ENCODE data around the gene RFTN1. TPM values are rescaled to one million over a fixed set of nuclear protein-coding genes. Genes with fewer than 3 reads are reported as not detected.

Gene RFTN1
- total and polyA plus RNA-seq, 9 of the 15 experiments (the other 6 are each of a cell fraction or from before 2014, with no cell fraction given), result 0.08 to 0.51 (median 0.11) TPM; not detected in 6

GRCh38 chr3:16550676-16551341, 37.3 kb upstream of the RFTN1 start (continued):
- TF ChIP-seq ELK3 (CRISPR knock-in tag; IDR thresholded peaks at IDR 0.05), result no peak
- no peak for TF ChIP-seq PHB2 (IDR thresholded peaks at IDR 0.05; ENCODE audit: low read depth)
- TF ChIP-seq YY1 (IDR thresholded peaks at IDR 0.05; ENCODE audit: borderline replicate concordance in 1 of 3, control insufficient read depth in 1 of 3, extremely low read depth in 1 of 3, insufficient read depth in 3 of 3, insufficient read length in 1 of 3, insufficient replicate concordance in 2 of 3, low read depth in 1 of 3, low read length in 2 of 3), result peak in 2 of 3 experiments; percentile 18 to 37
- TF ChIP-seq, protein P1, sequence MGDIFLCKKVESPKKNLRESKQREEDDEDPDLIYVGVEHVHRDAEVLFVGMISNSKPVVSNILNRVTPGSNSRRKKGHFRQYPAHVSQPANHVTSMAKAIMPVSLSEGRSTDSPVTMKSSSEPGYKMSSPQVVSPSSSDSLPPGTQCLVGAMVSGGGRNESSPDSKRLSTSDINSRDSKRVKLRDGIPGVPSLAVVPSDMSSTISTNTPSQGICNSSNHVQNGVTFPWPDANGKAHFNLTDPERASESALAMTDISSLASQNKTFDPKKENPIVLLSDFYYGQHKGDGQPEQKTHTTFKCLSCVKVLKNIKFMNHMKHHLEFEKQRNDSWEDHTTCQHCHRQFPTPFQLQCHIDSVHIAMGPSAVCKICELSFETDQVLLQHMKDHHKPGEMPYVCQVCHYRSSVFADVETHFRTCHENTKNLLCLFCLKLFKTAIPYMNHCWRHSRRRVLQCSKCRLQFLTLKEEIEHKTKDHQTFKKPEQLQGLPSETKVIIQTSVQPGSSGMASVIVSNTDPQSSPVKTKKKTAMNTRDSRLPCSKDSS (IDR thresholded peaks at IDR 0.05; ENCODE audit: low read depth, partially characterized antibody), result no peak
- TF ChIP-seq, protein P2, sequence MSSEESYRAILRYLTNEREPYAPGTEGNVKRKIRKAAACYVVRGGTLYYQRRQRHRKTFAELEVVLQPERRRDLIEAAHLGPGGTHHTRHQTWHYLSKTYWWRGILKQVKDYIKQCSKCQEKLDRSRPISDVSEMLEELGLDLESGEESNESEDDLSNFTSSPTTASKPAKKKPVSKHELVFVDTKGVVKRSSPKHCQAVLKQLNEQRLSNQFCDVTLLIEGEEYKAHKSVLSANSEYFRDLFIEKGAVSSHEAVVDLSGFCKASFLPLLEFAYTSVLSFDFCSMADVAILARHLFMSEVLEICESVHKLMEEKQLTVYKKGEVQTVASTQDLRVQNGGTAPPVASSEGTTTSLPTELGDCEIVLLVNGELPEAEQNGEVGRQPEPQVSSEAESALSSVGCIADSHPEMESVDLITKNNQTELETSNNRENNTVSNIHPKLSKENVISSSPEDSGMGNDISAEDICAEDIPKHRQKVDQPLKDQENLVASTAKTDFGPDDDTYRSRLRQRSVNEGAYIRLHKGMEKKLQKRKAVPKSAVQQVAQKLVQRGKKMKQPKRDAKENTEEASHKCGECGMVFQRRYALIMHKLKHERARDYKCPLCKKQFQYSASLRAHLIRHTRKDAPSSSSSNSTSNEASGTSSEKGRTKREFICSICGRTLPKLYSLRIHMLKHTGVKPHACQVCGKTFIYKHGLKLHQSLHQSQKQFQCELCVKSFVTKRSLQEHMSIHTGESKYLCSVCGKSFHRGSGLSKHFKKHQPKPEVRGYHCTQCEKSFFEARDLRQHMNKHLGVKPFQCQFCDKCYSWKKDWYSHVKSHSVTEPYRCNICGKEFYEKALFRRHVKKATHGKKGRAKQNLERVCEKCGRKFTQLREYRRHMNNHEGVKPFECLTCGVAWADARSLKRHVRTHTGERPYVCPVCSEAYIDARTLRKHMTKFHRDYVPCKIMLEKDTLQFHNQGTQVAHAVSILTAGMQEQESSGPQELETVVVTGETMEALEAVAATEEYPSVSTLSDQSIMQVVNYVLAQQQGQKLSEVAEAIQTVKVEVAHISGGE (CRISPR knock-in tag; IDR thresholded peaks at IDR 0.05), result no peak
- no peak for TF ChIP-seq ESRRB (CRISPR knock-in tag; IDR thresholded peaks at IDR 0.05; ENCODE audit: borderline replicate concordance)
- TF ChIP-seq YBX1 (IDR thresholded peaks at IDR 0.05), result no peak
- no peak for TF ChIP-seq SAFB2 (IDR thresholded peaks at IDR 0.05; ENCODE audit: borderline replicate concordance, low read depth, low read length, severe bottlenecking)
- no peak for TF ChIP-seq PATZ1 (CRISPR knock-in tag; IDR thresholded peaks at IDR 0.05; ENCODE audit: borderline replicate concordance)
- TF ChIP-seq TBP (optimal IDR thresholded peaks at IDR 0.05; ENCODE audit: low read depth, low read length), result no peak
- no peak for TF ChIP-seq STAT5B (CRISPR knock-in tag; IDR thresholded peaks at IDR 0.05)
- peak; percentile 46; the same call in 1 of the 2 replicates for TF ChIP-seq JUN (IDR thresholded peaks at IDR 0.05; ENCODE audit: borderline replicate concordance, low read depth, low read length)
- no peak for TF ChIP-seq JUN (CRISPR knock-in tag; IDR thresholded peaks at IDR 0.05; ENCODE audit: borderline replicate concordance)
- TF ChIP-seq ZNF316 (IDR thresholded peaks at IDR 0.05), result no peak
- TF ChIP-seq FOXK2 (conservative IDR thresholded peaks at IDR 0.05 in 1 of 2, IDR thresholded peaks at IDR 0.05 in 1 of 2; ENCODE audit: low read depth in 2 of 2), result no peak; a peak in 1 of 4 replicates
- TF ChIP-seq SRSF7 (optimal IDR thresholded peaks at IDR 0.05; ENCODE audit: low read depth, low read length), result no peak
- TF ChIP-seq XRCC5 (IDR thresholded peaks at IDR 0.05; ENCODE audit: low read depth, low read length), result no peak
